HFFc6 (cell line): ENCODE results near the gene EFL1. TPM values are rescaled to one million over a fixed set of nuclear protein-coding genes. Genes with fewer than 3 reads are reported as not detected.
"Not testable (repeated sequence)": the region's sequence is repeated elsewhere in the genome, so short reads cannot be mapped to it uniquely, and the experiment has no call there.

ENCODE experiments used
- DNase-seq: peaks from one replicate; pipeline ENCODE4 v3.0.0-alpha.2; 2018
- H3K27ac Mint-ChIP-seq: 2 replicates; pipeline ENCODE4 v1.8.0; 2020; ENCODE audit warnings: mild to moderate bottlenecking, mixed read lengths
- H3K27me3 Mint-ChIP-seq: 2 replicates; pipeline ENCODE4 v1.8.0; 2021; ENCODE audit warnings: mild to moderate bottlenecking, moderate library complexity, mixed read lengths; ENCODE audit not compliant: insufficient read depth
- H3K36me3 Mint-ChIP-seq: 2 replicates; pipeline ENCODE4 v1.8.0; 2021; ENCODE audit warnings: low read depth, mixed read lengths
- H3K4me1 Mint-ChIP-seq: 2 replicates; pipeline ENCODE4 v1.8.0; 2020; ENCODE audit warnings: low read depth, mixed read lengths
- H3K4me3 Mint-ChIP-seq: 2 replicates; pipeline ENCODE4 v1.8.0; 2020; ENCODE audit warnings: mild to moderate bottlenecking, moderate library complexity, mixed read lengths
- H3K9me3 Mint-ChIP-seq: 2 replicates; pipeline ENCODE4 v1.8.0; 2020; ENCODE audit warnings: mild to moderate bottlenecking, mixed read lengths
- total RNA-seq, 6 experiments: library from RNA; stranded (reverse); fragmentation: NEBNext Ultra II Directional; extraction: Animal tissue kit (Norgen Biotek cat#: 25700); gene quantifications; 2 replicates in 1 of 6; 3 replicates in 5 of 6; pipeline ENCODE4 v1.2.3, GENCODE V29; 2021
- TF ChIP-seq, protein P1 (sequence below): fragments of 200-600 bp; sonication (generic); IDR thresholded peaks from 2 replicates; pipeline ENCODE4 v1.5.0; 2021; ENCODE audit warnings: antibody characterized with exemption, mild to moderate bottlenecking

EFL1 gene
- total RNA-seq, 6 experiments from 2014 or later, result 14.3 to 20.5 (median 18.5) TPM

GRCh38 chr15:82305621-82306048, 43.1 kb upstream of the EFL1 start:
- Mint-ChIP-seq H3K27ac (no peak overlapping the region), H3K4me3 (no peak overlapping the region), H3K27me3 (peaks cover 33% of the 10 kb centered on the region), H3K4me1 (peaks cover 7% of the 10 kb centered on the region), H3K9me3 (peaks cover 4% of the 10 kb centered on the region), H3K36me3 (peaks cover 4% of the 10 kb centered on the region; the same call in 1 of the 2 replicates)
- TF ChIP-seq, protein P1, sequence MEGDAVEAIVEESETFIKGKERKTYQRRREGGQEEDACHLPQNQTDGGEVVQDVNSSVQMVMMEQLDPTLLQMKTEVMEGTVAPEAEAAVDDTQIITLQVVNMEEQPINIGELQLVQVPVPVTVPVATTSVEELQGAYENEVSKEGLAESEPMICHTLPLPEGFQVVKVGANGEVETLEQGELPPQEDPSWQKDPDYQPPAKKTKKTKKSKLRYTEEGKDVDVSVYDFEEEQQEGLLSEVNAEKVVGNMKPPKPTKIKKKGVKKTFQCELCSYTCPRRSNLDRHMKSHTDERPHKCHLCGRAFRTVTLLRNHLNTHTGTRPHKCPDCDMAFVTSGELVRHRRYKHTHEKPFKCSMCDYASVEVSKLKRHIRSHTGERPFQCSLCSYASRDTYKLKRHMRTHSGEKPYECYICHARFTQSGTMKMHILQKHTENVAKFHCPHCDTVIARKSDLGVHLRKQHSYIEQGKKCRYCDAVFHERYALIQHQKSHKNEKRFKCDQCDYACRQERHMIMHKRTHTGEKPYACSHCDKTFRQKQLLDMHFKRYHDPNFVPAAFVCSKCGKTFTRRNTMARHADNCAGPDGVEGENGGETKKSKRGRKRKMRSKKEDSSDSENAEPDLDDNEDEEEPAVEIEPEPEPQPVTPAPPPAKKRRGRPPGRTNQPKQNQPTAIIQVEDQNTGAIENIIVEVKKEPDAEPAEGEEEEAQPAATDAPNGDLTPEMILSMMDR, result no peak
- DNase-seq, result no peak

- no peak for DNase-seq
- no peak overlapping the region for H3K4me3 Mint-ChIP-seq
- H3K36me3 Mint-ChIP-seq, result no peaks in the 10 kb centered on the region
- no peaks in the 10 kb centered on the region for H3K9me3 Mint-ChIP-seq
- H3K4me1 Mint-ChIP-seq, result peaks cover 13% of the 10 kb centered on the region
- H3K27me3 Mint-ChIP-seq, result peaks cover 25% of the 10 kb centered on the region
- H3K27ac Mint-ChIP-seq, result no peak overlapping the region
- TF ChIP-seq, protein P1, result no peak
These were observed 42.2 kb upstream of the EFL1 start for GRCh38 chr15:82304778-82305090.

- Mint-ChIP-seq H3K36me3 (no peaks in the 10 kb centered on the region), H3K27me3 (peaks cover 24% of the 10 kb centered on the region), H3K27ac (no peak overlapping the region), H3K4me3 (no peak overlapping the region), H3K9me3 (no peaks in the 10 kb centered on the region), H3K4me1 (peaks cover 13% of the 10 kb centered on the region)
- TF ChIP-seq, protein P1, result no peak
- no peak for DNase-seq
These were observed 41.6 kb upstream of the EFL1 start for GRCh38 chr15:82303956-82304777.

DNA sequence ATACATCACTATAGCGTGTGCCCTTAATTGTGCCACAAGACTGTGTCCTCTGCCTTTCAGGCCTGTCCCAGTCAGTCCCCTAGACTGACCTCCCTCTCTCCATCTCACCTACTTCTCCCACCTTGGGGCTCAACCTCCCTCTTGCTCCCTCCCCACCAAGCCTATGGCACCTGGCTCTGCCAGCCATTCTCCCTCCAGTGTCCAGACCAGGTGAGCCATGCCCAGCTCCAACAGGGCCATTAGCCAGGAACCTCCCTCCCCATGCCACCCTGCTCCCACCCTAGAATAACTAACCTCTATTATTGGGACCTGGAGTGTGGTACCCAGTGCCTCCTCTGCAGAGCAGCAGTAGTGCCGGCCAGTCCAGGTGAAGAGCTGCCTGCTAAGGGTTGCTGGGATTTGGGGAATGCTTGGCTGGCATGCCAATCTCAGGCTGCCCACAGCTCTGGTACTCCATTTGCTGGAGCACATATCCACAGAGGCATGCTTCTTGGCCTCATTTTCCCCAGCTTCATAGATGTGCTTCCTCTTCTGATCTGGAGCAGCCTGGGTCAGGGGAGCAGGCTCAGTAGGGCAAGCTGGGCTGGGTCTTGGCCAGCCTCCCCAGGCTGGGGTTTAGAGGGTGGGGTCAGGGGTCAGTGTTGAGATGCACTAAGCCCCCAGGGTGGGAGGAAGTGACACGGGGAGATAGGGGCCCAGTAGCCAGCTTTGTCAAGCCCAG, 38.9 kb upstream of the EFL1 start:
- Mint-ChIP-seq H3K9me3 (no peaks in the 10 kb centered on the region), H3K36me3 (no peaks in the 10 kb centered on the region), H3K4me3 (no peak overlapping the region), H3K4me1 (peaks cover 13% of the 10 kb centered on the region), H3K27ac (no peak overlapping the region), H3K27me3 (peaks cover 15% of the 10 kb centered on the region)
- TF ChIP-seq, protein P1, result no peak
- DNase-seq, result no peak

GRCh38 chr15:82300883-82301282, 38.3 kb upstream of the EFL1 start:
- Mint-ChIP-seq H3K4me1 (peaks cover 13% of the 10 kb centered on the region), H3K9me3 (no peaks in the 10 kb centered on the region), H3K4me3 (no peak overlapping the region), H3K36me3 (no peaks in the 10 kb centered on the region), H3K27ac (no peak overlapping the region), H3K27me3 (peaks cover 15% of the 10 kb centered on the region)
- no peak for DNase-seq
- TF ChIP-seq, protein P1, result no peak

GRCh38 chr15:82300326-82300725, 37.8 kb upstream of the EFL1 start:
- H3K4me3 Mint-ChIP-seq, result peak overlapping the region; percentile 51
- DNase-seq, result peak; percentile 16
- not testable (repeated sequence) for H3K9me3 Mint-ChIP-seq, H3K36me3 Mint-ChIP-seq, H3K27ac Mint-ChIP-seq
- peaks cover 13% of the 10 kb centered on the region for H3K4me1 Mint-ChIP-seq
- peaks cover 15% of the 10 kb centered on the region for H3K27me3 Mint-ChIP-seq

GRCh38 chr15:82299511-82299914, 37.0 kb upstream of the EFL1 start:
- not testable (repeated sequence) for H3K9me3 Mint-ChIP-seq, H3K4me3 Mint-ChIP-seq
- peaks cover 13% of the 10 kb centered on the region for H3K4me1 Mint-ChIP-seq

More at GRCh38 chr15:82299511-82299914, 37.0 kb upstream of the EFL1 start:
- H3K27me3 Mint-ChIP-seq, result peaks cover 15% of the 10 kb centered on the region
- H3K27ac Mint-ChIP-seq, DNase-seq, H3K36me3 Mint-ChIP-seq: not testable (repeated sequence)
